Retinal pigment epithelial cell (primary cell): ENCODE results near the gene PPP2R5E.

Source experiments
- DNase-seq: peaks from one replicate; pipeline ENCODE4 v3.0.0-alpha.2; 2010; ENCODE audit warnings: low read depth
- H3K4me3 ChIP-seq: 2 replicates; pipeline ENCODE4 v1.5.1; 2011; ENCODE audit warnings: mild to moderate bottlenecking, low read length, control low read depth, moderate library complexity
- TF ChIP-seq, protein P1 (sequence below): conservative IDR thresholded peaks from 2 replicates; pipeline ENCODE4 v1.5.1; 2011; ENCODE audit warnings: low read depth, low read length, control low read depth, inconsistent platforms

Gene PPP2R5E

DNA sequence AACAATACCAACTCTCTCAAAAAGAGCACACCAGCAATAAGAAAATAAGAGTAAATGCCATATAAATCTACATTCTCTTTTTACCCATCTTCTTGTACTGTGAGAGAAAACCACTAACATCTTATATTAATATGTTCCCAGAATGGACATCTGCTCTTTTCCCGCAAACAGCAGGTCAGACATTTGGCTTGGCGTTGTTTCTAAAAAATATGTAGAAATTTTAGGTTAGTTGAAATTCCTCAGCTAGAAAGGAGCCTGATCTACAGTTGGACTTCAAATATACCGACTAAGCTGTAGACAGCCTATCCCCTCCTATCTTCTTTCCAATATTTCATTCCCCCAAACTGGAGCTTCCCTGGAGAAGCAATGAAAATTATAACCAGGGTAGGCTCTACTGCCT is 88.7 kb downstream of the PPP2R5E start:
- DNase-seq, result no peak
- TF ChIP-seq, protein P1, sequence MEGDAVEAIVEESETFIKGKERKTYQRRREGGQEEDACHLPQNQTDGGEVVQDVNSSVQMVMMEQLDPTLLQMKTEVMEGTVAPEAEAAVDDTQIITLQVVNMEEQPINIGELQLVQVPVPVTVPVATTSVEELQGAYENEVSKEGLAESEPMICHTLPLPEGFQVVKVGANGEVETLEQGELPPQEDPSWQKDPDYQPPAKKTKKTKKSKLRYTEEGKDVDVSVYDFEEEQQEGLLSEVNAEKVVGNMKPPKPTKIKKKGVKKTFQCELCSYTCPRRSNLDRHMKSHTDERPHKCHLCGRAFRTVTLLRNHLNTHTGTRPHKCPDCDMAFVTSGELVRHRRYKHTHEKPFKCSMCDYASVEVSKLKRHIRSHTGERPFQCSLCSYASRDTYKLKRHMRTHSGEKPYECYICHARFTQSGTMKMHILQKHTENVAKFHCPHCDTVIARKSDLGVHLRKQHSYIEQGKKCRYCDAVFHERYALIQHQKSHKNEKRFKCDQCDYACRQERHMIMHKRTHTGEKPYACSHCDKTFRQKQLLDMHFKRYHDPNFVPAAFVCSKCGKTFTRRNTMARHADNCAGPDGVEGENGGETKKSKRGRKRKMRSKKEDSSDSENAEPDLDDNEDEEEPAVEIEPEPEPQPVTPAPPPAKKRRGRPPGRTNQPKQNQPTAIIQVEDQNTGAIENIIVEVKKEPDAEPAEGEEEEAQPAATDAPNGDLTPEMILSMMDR, result no peak
- H3K4me3 ChIP-seq, result no peak overlapping the region

DNA sequence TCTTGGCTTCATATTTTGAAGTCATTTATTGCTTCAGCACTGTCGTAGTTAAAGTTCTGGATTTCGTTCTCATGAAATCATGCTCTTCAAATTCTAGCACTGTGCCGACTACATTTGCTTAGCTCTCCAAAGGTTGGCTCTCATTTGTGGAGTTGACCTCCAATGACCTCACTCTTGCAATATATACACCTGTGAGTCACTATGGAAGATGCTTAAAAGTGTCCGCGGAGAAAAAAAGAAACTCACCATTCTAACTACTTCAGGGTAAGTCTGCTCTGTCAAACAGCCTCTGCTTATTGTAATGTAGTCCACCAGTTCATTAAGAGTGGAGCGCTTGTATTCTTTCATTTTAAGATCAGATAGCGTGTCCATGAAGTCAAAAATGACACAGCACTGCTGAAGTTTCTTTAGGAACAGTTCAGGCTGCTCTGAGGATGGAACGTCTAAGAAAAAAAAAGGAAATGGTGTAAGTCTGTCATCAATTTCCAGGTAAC is 89.7 kb downstream of the PPP2R5E start:
- DNase-seq, result no peak
- TF ChIP-seq, protein P1, result no peak
- H3K4me3 ChIP-seq, result no peak overlapping the region

DNA sequence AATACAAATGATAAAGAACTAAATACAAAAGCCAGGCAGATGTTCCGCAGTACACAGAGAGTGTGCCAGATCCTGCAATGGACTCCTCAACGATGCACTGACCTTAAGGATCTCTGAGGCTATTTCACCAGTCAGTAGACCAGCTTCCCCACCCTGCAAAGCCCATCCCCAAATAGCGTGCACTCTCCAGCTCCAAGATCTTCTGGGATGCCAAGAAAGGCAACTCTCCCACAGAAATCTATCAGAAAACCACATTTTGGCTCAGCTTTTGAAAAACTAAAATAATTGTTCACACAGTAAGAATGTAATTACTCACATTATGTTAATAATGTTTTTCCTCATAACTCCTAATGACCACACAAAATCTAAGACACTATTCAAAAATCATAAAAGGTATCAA is 90.4 kb downstream of the PPP2R5E start:
- H3K4me3 ChIP-seq, result no peak overlapping the region
- TF ChIP-seq, protein P1, result no peak
- DNase-seq, result no peak

DNA sequence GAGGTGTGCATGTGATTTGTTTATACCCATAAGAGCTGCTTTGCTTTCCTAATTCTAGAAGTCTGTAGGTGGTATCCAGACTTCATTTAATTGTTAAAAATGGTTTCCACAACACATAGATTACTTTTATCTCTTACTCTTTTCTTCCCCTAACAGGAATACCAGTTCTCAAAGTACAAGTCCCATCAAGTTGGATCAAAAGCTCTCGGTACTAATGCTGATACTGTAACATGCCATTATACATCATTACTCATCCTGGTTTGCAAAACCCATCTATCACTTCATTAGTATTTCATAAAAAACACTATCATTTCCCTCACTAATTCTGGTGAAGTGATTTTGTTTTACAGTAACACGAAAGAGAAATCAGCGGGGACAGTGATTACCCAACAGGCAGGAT is 94.3 kb downstream of the PPP2R5E start:
- H3K4me3 ChIP-seq, result no peak overlapping the region
- no peak for DNase-seq
- TF ChIP-seq, protein P1, result no peak

DNA sequence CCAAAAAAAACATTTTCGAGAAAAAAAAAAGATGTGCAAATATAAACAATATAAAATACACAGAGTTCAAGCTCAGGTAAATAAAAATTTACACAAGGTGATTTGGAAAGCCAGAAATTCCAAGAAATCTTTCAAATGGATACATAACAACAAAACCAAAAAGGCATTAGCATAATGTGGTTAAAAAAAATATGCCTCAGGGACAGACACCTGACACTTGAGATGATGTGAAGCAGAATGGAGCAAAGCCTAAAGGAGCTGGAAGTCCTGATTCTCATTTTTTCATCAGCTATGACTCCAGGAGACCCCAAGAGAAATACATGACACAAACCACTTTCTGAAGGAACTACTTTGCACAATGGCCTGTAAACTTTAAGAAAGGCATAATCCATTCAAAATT is 98.6 kb downstream of the PPP2R5E start:
- TF ChIP-seq, protein P1, result no peak
- H3K4me3 ChIP-seq, result no peak overlapping the region
- no peak for DNase-seq

DNA sequence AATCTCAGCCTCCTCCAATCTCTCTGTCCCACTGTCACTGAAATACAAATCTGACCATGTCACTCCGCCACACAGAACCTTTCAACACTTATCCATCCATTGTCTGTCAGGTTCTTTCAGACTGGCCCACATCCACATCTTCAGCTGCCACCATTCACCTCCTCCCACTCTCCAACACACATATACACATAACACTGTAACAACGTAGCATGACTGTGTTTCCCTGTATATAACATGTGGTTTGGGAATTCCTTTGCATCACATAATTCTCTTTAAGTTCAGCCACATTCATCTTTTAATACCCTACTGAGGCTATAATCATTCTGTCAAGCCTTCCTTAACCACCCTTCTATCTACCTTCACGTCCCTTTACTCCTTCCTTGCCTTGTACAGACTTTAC is 99.2 kb downstream of the PPP2R5E start:
- DNase-seq, result no peak

DNA sequence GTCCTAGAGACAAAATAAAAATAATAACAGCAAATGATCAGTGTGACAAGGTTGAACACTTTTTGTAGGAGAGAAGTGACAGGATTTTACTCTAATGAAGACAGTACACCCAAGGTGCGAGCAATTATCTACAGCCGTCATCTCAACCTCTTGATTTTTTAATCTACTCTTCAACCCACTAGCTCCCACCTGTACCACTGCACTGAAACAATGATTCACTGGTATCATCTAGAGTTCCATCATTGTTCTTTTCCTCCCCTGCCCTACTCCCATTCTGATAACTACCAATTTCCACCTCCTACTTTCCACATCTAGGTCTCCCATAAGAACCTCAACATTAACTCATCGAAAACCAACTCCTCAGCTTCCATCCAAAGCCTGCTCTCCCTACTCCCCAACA is 99.8 kb downstream of the PPP2R5E start:
- TF ChIP-seq, protein P1, result no peak
- no peak for DNase-seq
- no peak overlapping the region for H3K4me3 ChIP-seq

More for the DNA sequence above, 99.2 kb downstream of the PPP2R5E start:
- TF ChIP-seq, protein P1, result no peak
- H3K4me3 ChIP-seq, result no peak overlapping the region
